H1 (cell line): Measurements from ENCODE around the gene KRT75. TPM values are rescaled to one million over a fixed set of nuclear protein-coding genes. Genes with fewer than 3 reads are reported as not detected.

Source experiments
- KDM1A ChIP-seq: fragments of 200-600, 300-600 bp; sonication (generic); IDR thresholded peaks from 2 replicates; pipeline ENCODE4 v1.7.1; 2016; ENCODE audit warnings: mild to moderate bottlenecking, low read length, borderline replicate concordance
- KDM4A ChIP-seq: IDR thresholded peaks from one replicate; pipeline ENCODE4 v1.7.1; 2012; ENCODE audit warnings: low read depth, mild to moderate bottlenecking, moderate library complexity, low read length, inconsistent platforms; ENCODE audit not compliant: severe bottlenecking
- SAP30 ChIP-seq: fragments of 300-600 bp; sonication (generic); IDR thresholded peaks from 2 replicates; pipeline ENCODE4 v1.7.1; 2012; ENCODE audit warnings: low read length, moderate library complexity, mild to moderate bottlenecking, inconsistent platforms; ENCODE audit not compliant: insufficient read depth, insufficient replicate concordance
- polyA plus RNA-seq, 7 experiments: library from polyadenylated mRNA; depleted of rRNA in 3 of 7; stranded (reverse) in 5 of 7; unstranded in 2 of 7; fragments of >200 nt in 5 of 7; fragments of 200-250 nt in 2 of 7; gene quantifications; 1 replicate in 5 of 7; 2 replicates in 1 of 7; 4 replicates in 1 of 7; pipeline versions ENCODE4 v1.2.1 to v1.2.3, GENCODE V29; 2011 to 2013; ENCODE audit warnings: missing spikeins in 2 of 7, mixed read lengths in 2 of 7
- total RNA-seq: library from RNA; stranded (reverse); fragmentation: NEBNext Ultra II Directional; extraction: Animal tissue kit (Norgen Biotek cat#: 25700); gene quantifications from 2 replicates; pipeline ENCODE4 v1.2.1, GENCODE V29; 2021
- TF ChIP-seq, protein P1 (sequence below), 3 experiments: IDR thresholded peaks; 1 replicate in 2 of 3; 2 replicates in 1 of 3; pipeline versions ENCODE4 v1.5.1 to v1.6.1; 2011; ENCODE audit warnings: low read length in 3 of 3, mild to moderate bottlenecking in 3 of 3, inconsistent platforms in 2 of 3, low read depth in 1 of 3, moderate library complexity in 1 of 3; ENCODE audit not compliant: insufficient read depth in 1 of 3; ENCODE audit errors: control extremely low read depth in 1 of 3

KRT75 gene
- total and polyA plus RNA-seq, 2 of the 8 experiments (the other 6 are each of a cell fraction or from before 2014, with no cell fraction given) = not detected

DNA sequence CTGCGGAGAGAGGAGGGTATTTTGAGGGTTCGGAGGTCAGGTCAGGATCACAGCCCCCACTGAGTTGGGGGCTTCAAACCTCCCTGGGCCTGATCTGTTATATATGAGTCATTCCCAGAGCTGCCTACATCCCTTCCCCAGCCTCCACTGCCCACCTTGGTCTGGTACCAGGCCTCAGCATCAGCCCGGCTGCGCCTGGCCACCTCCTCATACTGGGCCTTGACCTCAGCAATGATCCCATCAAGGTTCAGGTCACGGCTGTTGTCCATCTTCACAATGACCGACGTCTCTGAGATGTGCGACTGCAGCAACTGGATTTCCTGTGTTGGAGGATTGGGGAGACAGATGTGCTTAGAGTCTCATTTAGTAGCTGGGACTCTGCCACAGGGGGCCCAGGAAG lies 53.0 kb downstream of the KRT75 start (continued):
- TF ChIP-seq, protein P1, sequence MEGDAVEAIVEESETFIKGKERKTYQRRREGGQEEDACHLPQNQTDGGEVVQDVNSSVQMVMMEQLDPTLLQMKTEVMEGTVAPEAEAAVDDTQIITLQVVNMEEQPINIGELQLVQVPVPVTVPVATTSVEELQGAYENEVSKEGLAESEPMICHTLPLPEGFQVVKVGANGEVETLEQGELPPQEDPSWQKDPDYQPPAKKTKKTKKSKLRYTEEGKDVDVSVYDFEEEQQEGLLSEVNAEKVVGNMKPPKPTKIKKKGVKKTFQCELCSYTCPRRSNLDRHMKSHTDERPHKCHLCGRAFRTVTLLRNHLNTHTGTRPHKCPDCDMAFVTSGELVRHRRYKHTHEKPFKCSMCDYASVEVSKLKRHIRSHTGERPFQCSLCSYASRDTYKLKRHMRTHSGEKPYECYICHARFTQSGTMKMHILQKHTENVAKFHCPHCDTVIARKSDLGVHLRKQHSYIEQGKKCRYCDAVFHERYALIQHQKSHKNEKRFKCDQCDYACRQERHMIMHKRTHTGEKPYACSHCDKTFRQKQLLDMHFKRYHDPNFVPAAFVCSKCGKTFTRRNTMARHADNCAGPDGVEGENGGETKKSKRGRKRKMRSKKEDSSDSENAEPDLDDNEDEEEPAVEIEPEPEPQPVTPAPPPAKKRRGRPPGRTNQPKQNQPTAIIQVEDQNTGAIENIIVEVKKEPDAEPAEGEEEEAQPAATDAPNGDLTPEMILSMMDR (IDR thresholded peaks at IDR 0.05; ENCODE audit: control extremely low read depth in 1 of 3, insufficient read depth in 1 of 3, low read depth in 1 of 3, low read length in 3 of 3) = no peak
- TF ChIP-seq KDM4A (no peak), KDM1A (no peak), SAP30 (no peak)
